ENCODE measurements around the gene ELF1. TPM values are rescaled to one million over a fixed set of nuclear protein-coding genes. Genes with fewer than 3 reads are reported as not detected.
A peak's percentile ranks its signal among the peaks of the same experiment; 100 is the strongest.
"Not testable (repeated sequence)": the region's sequence is repeated elsewhere in the genome, so short reads cannot be mapped to it uniquely, and the experiment has no call there.

The ELF1 gene
- total RNA-seq, 4 donors from 2014 or later, result 66.9 to 96.2 (median 72.1) TPM

DNA sequence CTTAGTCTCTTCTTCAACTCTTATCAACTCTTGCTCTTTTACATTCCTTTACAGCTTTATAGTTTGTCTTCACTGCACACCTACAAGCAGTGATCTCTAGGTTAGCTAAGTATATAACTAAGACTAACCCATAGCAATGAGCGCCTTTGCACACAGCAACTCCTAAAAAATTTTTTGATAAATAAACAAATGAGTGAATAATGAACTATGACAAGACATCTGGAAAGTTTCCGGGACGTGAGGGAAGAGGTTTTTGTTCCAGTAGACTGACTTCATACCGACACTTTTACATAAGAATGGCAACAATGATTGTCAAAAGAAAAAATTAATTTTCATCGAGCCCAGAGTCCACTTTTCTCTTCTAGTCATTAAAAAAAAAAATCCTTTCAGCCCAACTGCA is 98.3 kb downstream of the ELF1 start:
- 8% methylated on average over 5 of the region's 5 CpGs for WGBS
- H3K36me3 ChIP-seq, result no peaks in the 10 kb centered on the region
- intact Hi-C loops (cut with DNase I), result loop anchor here (5.0 to 10.0 kb wide), 2 partner anchors 136 to 141 kb away; partner anchors contain the start of genes SLC25A15 and WBP4
- no peaks in the 10 kb centered on the region for H3K9me3 ChIP-seq
- no peak for DNase-seq (ENCODE audit: extremely low spot score)
- H3K27me3 ChIP-seq, result no peaks in the 10 kb centered on the region
- H3K4me3 ChIP-seq, result peak overlapping the region; percentile 62 to 69 (median 66)
- TF ChIP-seq, protein P1, sequence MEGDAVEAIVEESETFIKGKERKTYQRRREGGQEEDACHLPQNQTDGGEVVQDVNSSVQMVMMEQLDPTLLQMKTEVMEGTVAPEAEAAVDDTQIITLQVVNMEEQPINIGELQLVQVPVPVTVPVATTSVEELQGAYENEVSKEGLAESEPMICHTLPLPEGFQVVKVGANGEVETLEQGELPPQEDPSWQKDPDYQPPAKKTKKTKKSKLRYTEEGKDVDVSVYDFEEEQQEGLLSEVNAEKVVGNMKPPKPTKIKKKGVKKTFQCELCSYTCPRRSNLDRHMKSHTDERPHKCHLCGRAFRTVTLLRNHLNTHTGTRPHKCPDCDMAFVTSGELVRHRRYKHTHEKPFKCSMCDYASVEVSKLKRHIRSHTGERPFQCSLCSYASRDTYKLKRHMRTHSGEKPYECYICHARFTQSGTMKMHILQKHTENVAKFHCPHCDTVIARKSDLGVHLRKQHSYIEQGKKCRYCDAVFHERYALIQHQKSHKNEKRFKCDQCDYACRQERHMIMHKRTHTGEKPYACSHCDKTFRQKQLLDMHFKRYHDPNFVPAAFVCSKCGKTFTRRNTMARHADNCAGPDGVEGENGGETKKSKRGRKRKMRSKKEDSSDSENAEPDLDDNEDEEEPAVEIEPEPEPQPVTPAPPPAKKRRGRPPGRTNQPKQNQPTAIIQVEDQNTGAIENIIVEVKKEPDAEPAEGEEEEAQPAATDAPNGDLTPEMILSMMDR (IDR thresholded peaks at IDR 0.05), result no peak
- TF ChIP-seq EP300 (IDR thresholded peaks at IDR 0.05) (no peak), POLR2A (IDR thresholded peaks at IDR 0.05; ENCODE audit: low read depth) (no peak), POLR2AphosphoS5 (IDR thresholded peaks at IDR 0.05) (no peak)
- H3K27ac ChIP-seq (replicated peaks in 1 of 4), result peak overlapping the region; percentile 81 to 89 (median 85)
- peaks cover 9 to 18% (median 14%) of the 10 kb centered on the region in 4 donors for H3K4me1 ChIP-seq

DNA sequence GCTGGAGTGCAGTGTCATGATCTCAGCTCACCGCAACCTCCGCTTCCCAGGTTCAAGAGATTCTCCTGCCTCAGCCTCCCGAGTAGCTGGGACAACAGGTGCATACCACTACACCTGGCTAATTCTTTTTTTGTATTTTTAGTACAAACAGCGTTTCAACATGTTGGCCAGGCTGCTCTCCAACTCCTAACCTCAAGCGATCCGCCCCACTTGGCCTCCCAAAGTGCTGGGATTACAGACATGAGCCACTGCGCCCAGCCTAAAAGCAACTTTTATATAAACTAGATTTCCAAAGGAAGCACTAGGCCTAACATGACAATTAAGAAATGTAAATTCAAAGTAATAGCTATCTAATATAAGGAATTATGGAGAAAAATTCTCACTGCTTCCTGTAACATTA is 99.2 kb downstream of the ELF1 start:
- 96% methylated on average over 7 of the region's 7 CpGs for WGBS
- H3K27me3 ChIP-seq; H3K9me3 ChIP-seq; DNase-seq (ENCODE audit: extremely low spot score); H3K36me3 ChIP-seq; H3K4me3 ChIP-seq: not testable (repeated sequence)
- H3K27ac ChIP-seq (replicated peaks in 1 of 4), result peak overlapping the region in 3 of 4 donors; percentile 85 to 89 (median 85)
- H3K4me1 ChIP-seq, result peaks cover 9 to 18% (median 14%) of the 10 kb centered on the region in 4 donors
- intact Hi-C loops (cut with DNase I), result loop anchor here (5.0 to 10.0 kb wide), 2 partner anchors 135 to 142 kb away; partner anchors contain the start of genes SLC25A15 and WBP4

DNA sequence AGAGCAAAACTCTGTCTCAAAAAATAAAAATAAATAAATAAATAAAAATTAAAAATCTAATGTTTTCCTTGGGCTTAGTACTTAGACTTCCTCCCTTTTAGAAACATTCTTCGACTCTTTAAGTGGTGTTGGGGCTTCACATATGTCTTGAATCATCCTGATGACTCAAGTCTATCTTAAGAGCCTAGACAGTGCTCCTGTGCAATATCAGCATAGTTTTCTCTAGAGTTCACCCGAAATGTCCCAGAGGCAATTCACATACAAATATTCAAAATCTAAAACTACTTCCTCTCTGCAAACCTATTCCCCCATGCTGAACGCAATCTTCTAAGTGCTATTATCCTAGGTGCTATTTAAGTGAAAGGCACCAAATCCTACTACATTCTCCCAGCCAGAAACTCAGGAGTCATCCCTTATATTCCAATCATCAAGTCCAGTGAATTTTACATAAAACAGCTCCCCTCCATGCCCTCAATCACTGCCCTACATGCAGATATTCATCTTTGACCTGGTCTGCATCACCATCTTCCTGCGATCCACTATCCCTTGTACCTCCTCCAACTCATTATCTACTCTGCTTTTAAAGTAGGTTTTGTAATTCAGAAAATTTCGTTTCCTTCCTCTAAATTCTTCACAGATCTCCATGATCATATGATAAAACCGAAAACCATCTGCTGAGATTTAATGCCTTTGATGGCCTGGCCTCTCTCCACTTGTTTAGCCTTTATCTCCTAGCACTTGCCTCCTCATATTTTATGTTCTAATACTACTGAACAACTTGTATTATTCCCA is 102.7 kb downstream of the ELF1 start:
- no peak for DNase-seq (ENCODE audit: extremely low spot score)
- H3K9me3 ChIP-seq, result no peaks in the 10 kb centered on the region
- peaks cover 9 to 15% (median 12%) of the 10 kb centered on the region in 4 donors for H3K4me1 ChIP-seq
- no peaks in the 10 kb centered on the region for H3K27me3 ChIP-seq
- 86% methylated on average over 6 of the region's 6 CpGs for WGBS
- TF ChIP-seq EP300 (IDR thresholded peaks at IDR 0.05) (no peak), POLR2A (IDR thresholded peaks at IDR 0.05; ENCODE audit: low read depth) (no peak), POLR2AphosphoS5 (IDR thresholded peaks at IDR 0.05) (no peak)
- TF ChIP-seq, protein P1 (IDR thresholded peaks at IDR 0.05), result no peak
- H3K27ac ChIP-seq (replicated peaks in 1 of 4), result no peak overlapping the region
- intact Hi-C loops (cut with DNase I), result no loop called here
- no peaks in the 10 kb centered on the region for H3K36me3 ChIP-seq
- H3K4me3 ChIP-seq, result no peak overlapping the region

DNA sequence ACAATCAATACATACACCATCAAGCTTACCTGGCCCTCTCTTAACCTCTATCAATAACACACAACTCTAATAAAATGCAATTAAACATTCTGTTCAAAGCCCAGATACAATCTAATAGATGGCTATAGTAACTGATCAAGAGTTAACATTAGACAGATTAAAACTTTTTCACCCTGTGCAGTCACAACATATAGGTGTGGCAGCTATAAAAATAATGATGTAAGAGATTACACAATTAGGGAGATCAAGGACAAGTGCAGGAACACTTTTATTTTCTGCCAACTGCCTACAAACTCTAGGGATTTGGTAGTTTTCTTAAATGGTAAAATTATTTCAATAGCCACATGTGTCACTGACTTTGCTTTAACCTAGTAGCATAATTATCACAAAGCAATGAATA is 104.3 kb downstream of the ELF1 start:
- intact Hi-C loops (cut with DNase I); H3K4me3 ChIP-seq; H3K9me3 ChIP-seq; H3K36me3 ChIP-seq; H3K4me1 ChIP-seq; DNase-seq (ENCODE audit: extremely low spot score); H3K27me3 ChIP-seq; H3K27ac ChIP-seq (replicated peaks in 1 of 4): not testable (repeated sequence)

DNA sequence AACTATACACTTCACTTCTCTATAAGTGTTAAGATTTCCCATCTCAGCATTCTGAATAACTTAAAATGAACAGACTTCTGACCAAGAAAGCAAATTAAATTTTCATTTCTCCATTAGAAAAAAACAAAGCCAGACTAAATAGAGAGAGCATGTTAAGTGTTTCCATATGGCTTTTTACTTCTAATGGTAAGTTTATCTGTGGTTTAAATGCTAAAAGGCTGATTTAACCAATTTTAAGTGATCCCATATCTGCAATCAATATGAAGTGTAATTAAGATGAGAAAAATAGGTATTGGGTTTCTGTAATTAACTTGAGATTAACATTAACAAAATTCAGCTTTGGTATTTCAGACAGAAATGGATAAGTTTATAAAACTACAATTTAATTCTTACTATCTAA is 107.8 kb downstream of the ELF1 start:
- H3K9me3 ChIP-seq, result no peaks in the 10 kb centered on the region
- intact Hi-C loops (cut with DNase I), result no loop called here
- no peak overlapping the region for H3K27ac ChIP-seq (replicated peaks in 1 of 4)
- no peak for DNase-seq (ENCODE audit: extremely low spot score)
- H3K27me3 ChIP-seq, result no peaks in the 10 kb centered on the region
- no peak for TF ChIP-seq POLR2A (IDR thresholded peaks at IDR 0.05; ENCODE audit: low read depth)
- H3K4me3 ChIP-seq, result no peak overlapping the region
- H3K4me1 ChIP-seq, result no peaks in the 10 kb centered on the region
- H3K36me3 ChIP-seq, result no peaks in the 10 kb centered on the region

DNA sequence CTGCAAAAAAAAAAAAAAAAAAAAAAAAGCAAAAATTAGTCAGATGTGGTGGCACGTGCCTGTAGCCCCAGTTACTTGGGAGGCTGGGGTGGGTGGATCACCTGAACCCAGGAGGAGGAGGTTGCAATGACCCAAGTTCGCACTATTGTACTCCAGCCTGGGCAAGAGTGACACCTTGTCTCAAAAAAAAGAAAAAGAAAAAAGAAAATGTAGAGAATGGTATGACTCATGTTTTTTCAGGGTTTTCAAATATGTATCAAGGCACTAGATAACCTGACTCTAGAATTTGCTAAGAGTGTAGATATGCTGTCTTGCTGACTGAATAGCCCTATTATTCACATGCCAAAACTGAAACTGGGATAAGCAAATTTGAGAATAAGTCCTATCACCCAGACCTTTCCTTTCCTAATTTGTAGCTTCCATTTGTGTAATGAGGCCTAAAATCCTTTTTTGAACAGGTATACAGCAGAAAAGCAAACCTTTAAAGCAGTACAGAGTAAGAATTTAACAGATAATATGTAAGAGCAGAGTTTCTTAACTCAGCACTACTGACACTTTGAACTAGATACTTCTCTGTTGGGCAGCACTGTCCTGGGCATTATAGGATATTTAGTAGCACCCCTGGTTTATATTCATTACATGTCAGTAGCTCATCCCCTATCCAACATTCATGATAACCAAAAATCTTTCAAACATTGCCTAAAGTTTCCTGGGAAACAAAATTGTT is 108.6 kb downstream of the ELF1 start:
- intact Hi-C loops (cut with DNase I), result no loop called here
- Histone ChIP-seq H3K9me3 (no peaks in the 10 kb centered on the region), H3K4me1 (no peaks in the 10 kb centered on the region), H3K4me3 (no peak overlapping the region), H3K27ac (replicated peaks in 1 of 4) (no peak overlapping the region), H3K36me3 (no peaks in the 10 kb centered on the region), H3K27me3 (no peaks in the 10 kb centered on the region)
- TF ChIP-seq POLR2AphosphoS5 (IDR thresholded peaks at IDR 0.05) (no peak), POLR2A (IDR thresholded peaks at IDR 0.05; ENCODE audit: low read depth) (no peak), EP300 (IDR thresholded peaks at IDR 0.05) (no peak)
- TF ChIP-seq, protein P1 (IDR thresholded peaks at IDR 0.05), result no peak
- no peak for DNase-seq (ENCODE audit: extremely low spot score)
- WGBS, result 93% methylated on average over 2 of the region's 2 CpGs

DNA sequence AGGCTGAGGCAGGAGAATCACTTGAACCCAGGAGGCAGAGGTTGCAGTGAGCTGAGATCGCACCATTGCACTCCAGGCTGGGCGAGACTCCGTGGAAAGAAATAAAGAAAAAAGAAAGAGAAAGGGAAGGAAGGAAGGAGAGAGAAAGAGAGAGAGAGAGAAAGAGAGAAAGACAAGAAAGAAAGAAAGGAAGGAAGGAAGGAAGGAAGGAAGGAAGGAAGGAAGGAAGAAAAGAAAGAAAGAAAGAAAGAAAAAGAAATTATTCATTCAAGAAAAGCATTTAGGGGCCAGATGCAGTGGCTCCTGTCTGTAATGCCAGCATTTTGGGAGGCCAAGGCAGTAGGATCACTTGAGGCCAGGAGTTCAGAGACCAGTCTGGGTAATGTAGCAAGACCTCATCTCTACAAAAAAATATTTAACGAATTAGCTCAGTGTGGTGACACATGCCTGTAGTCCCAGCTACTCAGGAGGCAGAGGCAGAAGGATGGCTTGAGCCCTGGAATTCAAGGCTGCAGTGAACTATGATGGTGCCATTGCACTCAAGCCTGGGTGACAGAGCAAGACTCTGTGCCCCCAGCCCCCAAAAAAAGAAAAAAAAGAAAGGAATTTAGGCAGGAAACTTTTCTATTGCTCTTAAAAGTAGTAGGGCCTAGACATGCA is 109.4 kb downstream of the ELF1 start:
- H3K27me3 ChIP-seq; H3K27ac ChIP-seq (replicated peaks in 1 of 4); H3K36me3 ChIP-seq; H3K4me1 ChIP-seq; H3K4me3 ChIP-seq; DNase-seq (ENCODE audit: extremely low spot score); intact Hi-C loops (cut with DNase I); H3K9me3 ChIP-seq: not testable (repeated sequence)
- 98% methylated on average over 4 of the region's 4 CpGs for WGBS

Measured in esophagus muscularis mucosa (tissue), 4 donors.